AG09309 (cell line): ENCODE results near the gene SAFB.

Experiments
- DNase-seq: peaks from one replicate; pipeline ENCODE4 v3.0.0-alpha.2; 2010; ENCODE audit warnings: low read depth
- H3K4me3 ChIP-seq: 2 replicates; pipeline ENCODE4 v1.5.1; 2011; ENCODE audit warnings: mild to moderate bottlenecking, low read depth, low read length, moderate library complexity; ENCODE audit not compliant: control insufficient read depth
- CTCF ChIP-seq: IDR thresholded peaks from 2 replicates; pipeline ENCODE4 v1.5.1; 2011; ENCODE audit warnings: mild to moderate bottlenecking, low read depth, low read length, inconsistent platforms; ENCODE audit not compliant: insufficient read depth, control insufficient read depth; ENCODE audit errors: missing control alignments

Gene SAFB

DNA sequence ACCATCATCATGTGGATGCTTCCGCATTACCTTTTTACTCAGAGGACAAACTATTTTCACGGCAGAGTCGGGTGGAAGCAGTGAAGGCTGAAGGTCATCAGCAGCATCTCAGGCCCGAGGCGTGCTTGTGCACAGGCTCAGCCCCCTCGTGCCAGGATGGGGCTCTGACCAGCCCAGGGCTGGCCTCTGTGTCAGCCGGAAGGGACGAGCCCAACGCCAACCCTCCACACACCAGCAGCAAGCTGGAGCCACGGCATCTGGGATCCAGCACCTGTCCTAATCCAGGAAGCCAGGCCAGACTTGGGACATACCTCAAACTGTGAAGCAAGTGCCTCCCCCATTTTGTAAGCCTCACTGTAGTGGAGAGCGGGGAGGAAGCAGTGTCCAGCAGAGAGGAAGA lies 46.3 kb downstream of the SAFB start:
- DNase-seq, result no peak
- H3K4me3 ChIP-seq, result no peak overlapping the region
- no peak for TF ChIP-seq CTCF

GRCh38 chr19:5671600-5671999 lies 48.7 kb downstream of the SAFB start:
- no peak for DNase-seq
- TF ChIP-seq CTCF, result no peak
- H3K4me3 ChIP-seq, result no peak overlapping the region

- no peak for DNase-seq
- H3K4me3 ChIP-seq, result no peak overlapping the region
- TF ChIP-seq CTCF, result no peak
These were observed 50.0 kb downstream of the SAFB start for GRCh38 chr19:5672708-5673459.

DNA sequence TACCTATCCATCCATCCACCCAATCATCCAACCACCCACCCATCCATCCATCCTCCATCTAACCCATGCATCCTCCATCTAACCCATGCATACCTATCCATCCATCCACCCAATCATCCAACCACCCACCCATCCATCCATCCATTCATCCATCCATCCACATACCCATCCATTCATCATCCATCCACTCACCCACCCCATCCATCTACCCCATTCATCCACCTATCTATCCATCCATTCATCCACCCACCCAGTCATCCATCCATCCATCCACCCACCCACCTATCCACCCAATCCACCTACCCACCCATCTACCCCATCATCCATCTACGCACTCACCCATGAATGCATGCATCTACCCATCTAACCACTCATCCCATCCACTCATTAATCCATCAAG lies 50.9 kb downstream of the SAFB start:
- no peak for DNase-seq
- no peak for TF ChIP-seq CTCF
- H3K4me3 ChIP-seq, result no peak overlapping the region

- DNase-seq, result no peak
- H3K4me3 ChIP-seq, result no peak overlapping the region
- no peak for TF ChIP-seq CTCF
These were observed 51.8 kb downstream of the SAFB start for GRCh38 chr19:5674714-5675113.

- no peak for TF ChIP-seq CTCF
- no peak overlapping the region for H3K4me3 ChIP-seq
- no peak for DNase-seq
These were observed 53.4 kb downstream of the SAFB start for GRCh38 chr19:5676105-5676771.

DNA sequence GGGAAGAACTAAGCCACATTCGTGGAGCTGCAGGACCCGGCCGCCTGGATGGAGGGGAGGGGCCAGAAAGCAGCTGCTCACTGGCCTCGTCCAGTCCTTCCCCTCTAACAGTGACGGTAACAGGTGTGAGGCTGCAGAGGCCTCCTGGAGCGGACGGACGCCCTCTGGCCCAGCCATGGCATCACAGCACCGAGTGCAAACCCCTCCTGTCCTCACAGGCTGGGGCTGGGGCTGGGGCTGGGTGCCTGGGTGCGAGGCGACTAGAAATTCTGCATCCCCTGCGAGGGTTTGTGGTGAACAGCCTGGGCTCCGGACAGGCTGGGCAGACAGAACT lies 53.9 kb downstream of the SAFB start:
- no peak for TF ChIP-seq CTCF

More for the DNA sequence above, 53.9 kb downstream of the SAFB start:
- DNase-seq, result no peak
- H3K4me3 ChIP-seq, result no peak overlapping the region
